Peyer's patch (tissue), 4 donors: Measurements from ENCODE around the gene E2F8.
"Not testable (repeated sequence)": the region's sequence is repeated elsewhere in the genome, so short reads cannot be mapped to it uniquely, and the experiment has no call there.

Experiments
- CTCF ChIP-seq, 6 experiments: fragments of 450-650 bp in 4 of 6; fragments of 200-600 bp in 2 of 6; sonication (generic) in 1 of 6; IDR thresholded peaks; one replicate each; pipeline ENCODE4 v1.5.1; 2017 to 2019; ENCODE audit warnings: antibody characterized with exemption in 6 of 6, mild to moderate bottlenecking in 3 of 6, moderate library complexity in 1 of 6
- POLR2A ChIP-seq, 2 donors: fragments of 450-650 bp; IDR thresholded peaks; one replicate each; pipeline ENCODE4 v1.5.1; 2017; ENCODE audit warnings: antibody characterized with exemption in 2 of 2, mild to moderate bottlenecking in 2 of 2, moderate library complexity in 2 of 2

GRCh38 chr11:19254441-19254840 is 13.7 kb upstream of the E2F8 start:
- TF ChIP-seq CTCF, POLR2A (IDR thresholded peaks at IDR 0.05): not testable (repeated sequence)
